ENCODE data around the gene NBPF8.
"Not testable (repeated sequence)": the region's sequence is repeated elsewhere in the genome, so short reads cannot be mapped to it uniquely, and the experiment has no call there.

NBPF8 gene

GRCh38 chr1:120414911-120415480, at the start of gene NBPF8:
TSS of gene NBPF8 (plus strand) at chr1:120415035. CDS start at chr1:120436523, 21,488 bp downstream.
- peak; percentile 100 for ATAC-seq

GRCh38 chr1:120367709-120368108, 47.1 kb upstream of the NBPF8 start:
- not testable (repeated sequence) for ATAC-seq, DNase-seq

More at GRCh38 chr1:120414911-120415480, at the start of gene NBPF8:
- DNase-seq = peak; percentile 75

- DNase-seq, ATAC-seq: not testable (repeated sequence)
Measured at GRCh38 chr1:120386651-120387050, 28.2 kb upstream of the NBPF8 start.

- peak; percentile 5 for DNase-seq
- ATAC-seq = not testable (repeated sequence)
Measured at GRCh38 chr1:120388597-120389126, 26.2 kb upstream of the NBPF8 start.

GRCh38 chr1:120391365-120391764, 23.5 kb upstream of the NBPF8 start:
- DNase-seq, ATAC-seq: not testable (repeated sequence)

GRCh38 chr1:120393316-120394232, 21.3 kb upstream of the NBPF8 start:
- not testable (repeated sequence) for DNase-seq, ATAC-seq

GRCh38 chr1:120405348-120405747, 9.5 kb upstream of the NBPF8 start:
- ATAC-seq, DNase-seq: not testable (repeated sequence)

- ATAC-seq = peak; percentile 9
Measured at GRCh38 chr1:120414451-120414850, 384 bp upstream of the NBPF8 start.

GRCh38 chr1:120415492-120415961, 692 bp downstream of the NBPF8 start:
- ATAC-seq (peak; percentile 29), DNase-seq (peak; percentile 12)

More at GRCh38 chr1:120414451-120414850, 384 bp upstream of the NBPF8 start:
- peak; percentile 4 for DNase-seq

- not testable (repeated sequence) for ATAC-seq, DNase-seq
Measured at GRCh38 chr1:120425063-120425462, 10.2 kb downstream of the NBPF8 start.

- ATAC-seq, DNase-seq: not testable (repeated sequence)
Measured at GRCh38 chr1:120431626-120432025, 16.8 kb downstream of the NBPF8 start.

- not testable (repeated sequence) for DNase-seq, ATAC-seq
Measured at GRCh38 chr1:120433831-120434230, 19.0 kb downstream of the NBPF8 start.

GRCh38 chr1:120449124-120449523, 34.3 kb downstream of the NBPF8 start:
- not testable (repeated sequence) for DNase-seq, ATAC-seq

Data from stimulated activated naive CD8-positive, alpha-beta T cell treated with anti-CD3 and anti-CD28 coated beads, Interleukin-15, Interleukin-2, amounts not matched to agents 100 U/mL and 50 U/mL, for 24 hours (primary cell).